HL-60 (cell line): ENCODE measurements around the gene MAOA.
"Not testable (repeated sequence)": the region's sequence is repeated elsewhere in the genome, so short reads cannot be mapped to it uniquely, and the experiment has no call there.

Experiments
- DNase-seq, 2 experiments: peaks; one replicate each; pipeline ENCODE4 v3.0.0-alpha.2; 2010 to 2020; ENCODE audit warnings: low read depth in 1 of 2, low spot score in 1 of 2
- H3K27ac ChIP-seq: fragments of 250-450 bp; sonication (Bioruptor Pico); replicated peaks from 2 replicates; pipeline ENCODE4 v1.5.1; 2020; ENCODE audit warnings: mild to moderate bottlenecking, moderate library complexity
- H3K27me3 ChIP-seq: fragments of 250-450 bp; sonication (Bioruptor Pico); 2 replicates; pipeline ENCODE4 v1.5.1; 2021; ENCODE audit warnings: mild to moderate bottlenecking, moderate library complexity; ENCODE audit not compliant: insufficient read depth, poor library complexity, severe bottlenecking
- H3K4me3 ChIP-seq: replicated peaks from 2 replicates; pipeline ENCODE4 v1.5.1; 2011; ENCODE audit warnings: mild to moderate bottlenecking, control low read depth, low read length; ENCODE audit not compliant: insufficient read depth
- GABPA ChIP-seq: IDR thresholded peaks from 2 replicates; pipeline ENCODE4 v1.6.1; 2012; ENCODE audit warnings: low read depth
- POLR2AphosphoS5 ChIP-seq: IDR thresholded peaks from 2 replicates; pipeline ENCODE4 v1.6.1; 2012; ENCODE audit warnings: low read depth
- SPI1 ChIP-seq: IDR thresholded peaks from 2 replicates; pipeline ENCODE4 v1.6.1; 2012; ENCODE audit warnings: low read depth, mild to moderate bottlenecking, borderline replicate concordance
- TF ChIP-seq, protein P1 (sequence below): IDR thresholded peaks from one replicate; pipeline ENCODE4 v1.5.1; 2011; ENCODE audit warnings: low read length, control low read depth, inconsistent platforms; ENCODE audit not compliant: insufficient read depth
- TF ChIP-seq, protein P2 (sequence below): IDR thresholded peaks from 2 replicates; pipeline ENCODE4 v1.6.1; 2012; ENCODE audit warnings: low read depth; ENCODE audit not compliant: insufficient replicate concordance

Gene MAOA

DNA sequence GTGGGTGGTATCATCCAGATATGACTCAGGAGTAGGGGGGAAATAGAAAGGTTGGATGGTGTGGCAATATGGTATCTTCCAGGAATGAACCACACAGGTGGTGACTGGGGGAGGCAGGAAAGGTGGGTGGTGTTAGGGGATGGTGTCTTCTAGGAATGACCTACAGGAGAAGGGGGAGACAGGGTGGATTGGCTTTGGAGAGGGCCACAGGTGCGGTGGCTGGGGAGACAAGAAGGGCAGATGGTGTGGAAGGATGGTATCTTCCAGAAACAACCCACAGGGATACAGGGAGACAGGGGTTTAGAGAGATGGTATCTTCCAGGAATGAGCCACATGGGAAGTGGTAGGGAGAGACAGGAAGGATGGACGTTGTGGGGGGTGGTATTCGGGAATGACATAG is 64.0 kb downstream of the MAOA start:
- H3K27me3 ChIP-seq = no peaks in the 10 kb centered on the region
- no peak for TF ChIP-seq POLR2AphosphoS5
- TF ChIP-seq, protein P1, sequence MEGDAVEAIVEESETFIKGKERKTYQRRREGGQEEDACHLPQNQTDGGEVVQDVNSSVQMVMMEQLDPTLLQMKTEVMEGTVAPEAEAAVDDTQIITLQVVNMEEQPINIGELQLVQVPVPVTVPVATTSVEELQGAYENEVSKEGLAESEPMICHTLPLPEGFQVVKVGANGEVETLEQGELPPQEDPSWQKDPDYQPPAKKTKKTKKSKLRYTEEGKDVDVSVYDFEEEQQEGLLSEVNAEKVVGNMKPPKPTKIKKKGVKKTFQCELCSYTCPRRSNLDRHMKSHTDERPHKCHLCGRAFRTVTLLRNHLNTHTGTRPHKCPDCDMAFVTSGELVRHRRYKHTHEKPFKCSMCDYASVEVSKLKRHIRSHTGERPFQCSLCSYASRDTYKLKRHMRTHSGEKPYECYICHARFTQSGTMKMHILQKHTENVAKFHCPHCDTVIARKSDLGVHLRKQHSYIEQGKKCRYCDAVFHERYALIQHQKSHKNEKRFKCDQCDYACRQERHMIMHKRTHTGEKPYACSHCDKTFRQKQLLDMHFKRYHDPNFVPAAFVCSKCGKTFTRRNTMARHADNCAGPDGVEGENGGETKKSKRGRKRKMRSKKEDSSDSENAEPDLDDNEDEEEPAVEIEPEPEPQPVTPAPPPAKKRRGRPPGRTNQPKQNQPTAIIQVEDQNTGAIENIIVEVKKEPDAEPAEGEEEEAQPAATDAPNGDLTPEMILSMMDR = no peak
- TF ChIP-seq GABPA = no peak
- TF ChIP-seq, protein P2, sequence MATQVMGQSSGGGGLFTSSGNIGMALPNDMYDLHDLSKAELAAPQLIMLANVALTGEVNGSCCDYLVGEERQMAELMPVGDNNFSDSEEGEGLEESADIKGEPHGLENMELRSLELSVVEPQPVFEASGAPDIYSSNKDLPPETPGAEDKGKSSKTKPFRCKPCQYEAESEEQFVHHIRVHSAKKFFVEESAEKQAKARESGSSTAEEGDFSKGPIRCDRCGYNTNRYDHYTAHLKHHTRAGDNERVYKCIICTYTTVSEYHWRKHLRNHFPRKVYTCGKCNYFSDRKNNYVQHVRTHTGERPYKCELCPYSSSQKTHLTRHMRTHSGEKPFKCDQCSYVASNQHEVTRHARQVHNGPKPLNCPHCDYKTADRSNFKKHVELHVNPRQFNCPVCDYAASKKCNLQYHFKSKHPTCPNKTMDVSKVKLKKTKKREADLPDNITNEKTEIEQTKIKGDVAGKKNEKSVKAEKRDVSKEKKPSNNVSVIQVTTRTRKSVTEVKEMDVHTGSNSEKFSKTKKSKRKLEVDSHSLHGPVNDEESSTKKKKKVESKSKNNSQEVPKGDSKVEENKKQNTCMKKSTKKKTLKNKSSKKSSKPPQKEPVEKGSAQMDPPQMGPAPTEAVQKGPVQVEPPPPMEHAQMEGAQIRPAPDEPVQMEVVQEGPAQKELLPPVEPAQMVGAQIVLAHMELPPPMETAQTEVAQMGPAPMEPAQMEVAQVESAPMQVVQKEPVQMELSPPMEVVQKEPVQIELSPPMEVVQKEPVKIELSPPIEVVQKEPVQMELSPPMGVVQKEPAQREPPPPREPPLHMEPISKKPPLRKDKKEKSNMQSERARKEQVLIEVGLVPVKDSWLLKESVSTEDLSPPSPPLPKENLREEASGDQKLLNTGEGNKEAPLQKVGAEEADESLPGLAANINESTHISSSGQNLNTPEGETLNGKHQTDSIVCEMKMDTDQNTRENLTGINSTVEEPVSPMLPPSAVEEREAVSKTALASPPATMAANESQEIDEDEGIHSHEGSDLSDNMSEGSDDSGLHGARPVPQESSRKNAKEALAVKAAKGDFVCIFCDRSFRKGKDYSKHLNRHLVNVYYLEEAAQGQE = no peak
- no peak for DNase-seq
- H3K4me3 ChIP-seq = no peak overlapping the region
- no peak overlapping the region for H3K27ac ChIP-seq

DNA sequence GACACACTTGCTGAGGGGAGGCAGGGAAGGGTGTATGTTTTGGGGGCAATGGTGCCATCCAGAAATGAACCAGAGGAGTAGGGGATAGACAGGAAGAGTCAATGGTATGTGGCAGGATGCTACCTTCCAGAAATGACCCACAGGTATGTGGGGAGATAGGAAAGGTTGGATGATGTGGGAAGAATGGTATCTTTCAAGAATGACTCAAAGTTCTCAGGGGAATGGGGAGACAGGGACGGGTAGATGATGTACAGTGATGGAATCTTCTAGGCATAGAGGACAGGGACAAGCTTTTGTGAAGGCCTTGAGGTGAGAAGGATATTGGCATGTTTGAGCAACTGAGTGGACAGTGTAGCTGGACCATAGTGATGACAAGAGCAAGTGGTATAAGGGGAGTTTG is 64.9 kb downstream of the MAOA start:
- no peak overlapping the region for H3K4me3 ChIP-seq
- H3K27ac ChIP-seq = no peak overlapping the region
- TF ChIP-seq, protein P2 = no peak
- TF ChIP-seq SPI1 = no peak
- TF ChIP-seq, protein P1 = no peak
- no peak for TF ChIP-seq GABPA
- no peak for TF ChIP-seq POLR2AphosphoS5
- DNase-seq = no peak
- no peaks in the 10 kb centered on the region for H3K27me3 ChIP-seq

DNA sequence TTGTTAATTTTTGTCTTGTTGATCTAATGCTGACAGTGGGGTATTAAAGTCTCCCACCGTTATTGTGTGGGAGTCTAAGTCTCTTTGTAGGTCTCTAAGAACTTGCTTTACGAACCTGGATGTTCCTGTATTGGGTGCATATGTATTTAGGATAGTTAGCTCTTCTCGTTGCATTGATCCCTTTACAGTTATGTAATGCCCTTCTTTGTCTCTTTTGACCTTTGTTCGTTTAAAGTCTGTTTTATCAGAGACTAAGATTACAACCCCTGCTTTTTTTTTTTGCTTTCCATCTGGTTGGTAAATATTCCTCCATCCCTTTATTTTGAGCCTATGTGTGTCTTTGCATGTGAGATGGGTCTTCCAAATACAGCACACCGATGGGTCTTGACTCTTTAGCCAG is 69.1 kb downstream of the MAOA start:
- not testable (repeated sequence) for H3K27me3 ChIP-seq, H3K27ac ChIP-seq, DNase-seq, H3K4me3 ChIP-seq

DNA sequence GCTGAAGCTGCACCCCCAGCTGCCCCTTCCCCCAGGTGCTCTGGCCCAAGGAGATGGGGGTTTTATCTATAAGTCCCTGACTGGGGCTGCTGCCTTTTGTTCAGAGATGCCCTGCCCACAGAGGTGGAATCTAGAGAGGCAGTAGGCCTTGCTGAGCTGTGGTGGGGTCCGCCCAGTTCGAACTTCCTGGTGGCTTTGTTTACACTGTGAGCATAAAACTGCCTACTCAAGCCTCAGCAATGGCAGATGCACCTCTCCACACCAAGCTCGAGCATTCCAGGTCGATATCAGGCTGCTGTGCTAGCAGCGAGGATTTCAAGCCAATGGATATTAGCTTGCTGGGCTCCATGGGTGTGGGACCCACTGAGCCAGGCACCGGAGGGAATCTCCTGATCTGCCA is 71.2 kb downstream of the MAOA start:
- not testable (repeated sequence) for H3K27me3 ChIP-seq

DNA sequence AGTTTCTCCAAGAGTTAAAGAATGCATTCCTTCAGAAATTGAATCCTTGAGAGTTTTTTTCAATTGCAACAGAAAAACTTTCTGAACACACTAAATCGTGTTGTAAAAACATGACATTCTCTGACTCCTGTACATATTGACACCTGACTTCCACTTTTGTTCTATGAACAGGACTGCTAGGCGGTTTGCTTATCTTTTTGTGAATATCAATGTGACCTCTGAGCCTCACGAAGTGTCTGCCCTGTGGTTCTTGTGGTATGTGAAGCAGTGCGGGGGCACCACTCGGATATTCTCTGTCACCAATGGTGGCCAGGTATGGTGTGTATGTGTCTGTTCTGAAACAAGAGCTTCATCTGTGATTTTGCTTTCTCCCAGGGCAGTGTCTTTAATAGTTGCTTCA is 71.9 kb downstream of the MAOA start:
- no peak for DNase-seq
- Histone ChIP-seq H3K4me3 (no peak overlapping the region), H3K27me3 (no peaks in the 10 kb centered on the region), H3K27ac (no peak overlapping the region)
- no peak for TF ChIP-seq SPI1
- no peak for TF ChIP-seq POLR2AphosphoS5
- no peak for TF ChIP-seq GABPA
- TF ChIP-seq, protein P2 = no peak
- TF ChIP-seq, protein P1 = no peak

More for the DNA sequence above, 71.2 kb downstream of the MAOA start:
- H3K4me3 ChIP-seq, H3K27ac ChIP-seq, DNase-seq: not testable (repeated sequence)
